ENCODE results near the gene CAPS2.
A peak's percentile ranks its signal among the peaks of the same experiment; 100 is the strongest.

The CAPS2 gene

DNA sequence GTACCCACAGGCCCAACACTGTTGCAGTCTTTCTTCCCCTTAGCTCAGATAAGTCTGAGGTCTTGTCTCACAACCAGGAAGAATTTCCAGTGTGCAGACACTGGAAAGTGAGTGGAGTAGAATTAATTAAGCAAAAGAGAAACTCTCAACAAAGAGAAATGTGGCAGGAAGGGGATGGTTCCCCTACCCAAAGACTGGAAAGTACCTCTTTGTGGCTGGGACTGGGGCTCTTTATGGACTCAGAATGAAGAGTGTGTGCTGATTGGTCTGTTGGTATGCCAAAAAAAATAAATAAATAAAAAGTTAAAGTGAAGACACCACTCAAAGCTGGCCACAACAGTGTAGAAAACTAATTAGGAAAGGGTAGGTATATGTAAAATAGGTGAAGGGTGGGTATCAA, 30.8 kb upstream of the CAPS2 start:
- TF ChIP-seq, protein P1, sequence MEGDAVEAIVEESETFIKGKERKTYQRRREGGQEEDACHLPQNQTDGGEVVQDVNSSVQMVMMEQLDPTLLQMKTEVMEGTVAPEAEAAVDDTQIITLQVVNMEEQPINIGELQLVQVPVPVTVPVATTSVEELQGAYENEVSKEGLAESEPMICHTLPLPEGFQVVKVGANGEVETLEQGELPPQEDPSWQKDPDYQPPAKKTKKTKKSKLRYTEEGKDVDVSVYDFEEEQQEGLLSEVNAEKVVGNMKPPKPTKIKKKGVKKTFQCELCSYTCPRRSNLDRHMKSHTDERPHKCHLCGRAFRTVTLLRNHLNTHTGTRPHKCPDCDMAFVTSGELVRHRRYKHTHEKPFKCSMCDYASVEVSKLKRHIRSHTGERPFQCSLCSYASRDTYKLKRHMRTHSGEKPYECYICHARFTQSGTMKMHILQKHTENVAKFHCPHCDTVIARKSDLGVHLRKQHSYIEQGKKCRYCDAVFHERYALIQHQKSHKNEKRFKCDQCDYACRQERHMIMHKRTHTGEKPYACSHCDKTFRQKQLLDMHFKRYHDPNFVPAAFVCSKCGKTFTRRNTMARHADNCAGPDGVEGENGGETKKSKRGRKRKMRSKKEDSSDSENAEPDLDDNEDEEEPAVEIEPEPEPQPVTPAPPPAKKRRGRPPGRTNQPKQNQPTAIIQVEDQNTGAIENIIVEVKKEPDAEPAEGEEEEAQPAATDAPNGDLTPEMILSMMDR (conservative IDR thresholded peaks at IDR 0.05; ENCODE audit: low read length): no peak
- TF ChIP-seq EZH2phosphoT487 (IDR thresholded peaks at IDR 0.05; ENCODE audit: borderline replicate concordance): no peak
- Histone ChIP-seq H2AFZ (ENCODE audit: low read length) (no peak overlapping the region), H4K20me1 (ENCODE audit: insufficient read depth, low read length, poor library complexity, severe bottlenecking) (no peaks in the 10 kb centered on the region), H3K79me2 (ENCODE audit: insufficient read depth, low read length) (no peaks in the 10 kb centered on the region), H3K9me2 (replicated peaks; ENCODE audit: low read depth, low read length) (no peaks in the 10 kb centered on the region), H3K36me3 (ENCODE audit: insufficient read depth, low read length) (no peaks in the 10 kb centered on the region), H3K4me1 (ENCODE audit: insufficient read depth, low read length, poor library complexity, severe bottlenecking) (no peaks in the 10 kb centered on the region), H3K9ac (ENCODE audit: low read depth, low read length, poor library complexity, severe bottlenecking) (no peak overlapping the region), H3F3A (ENCODE audit: low read depth) (no peaks in the 10 kb centered on the region), H3K4me2 (ENCODE audit: low read depth, low read length, poor library complexity, severe bottlenecking) (no peak overlapping the region), H3K4me3 (ENCODE audit: low read length, poor library complexity, severe bottlenecking) (no peak overlapping the region), H3K9me3 (ENCODE audit: insufficient read depth, low read depth, low read length) (no peaks in the 10 kb centered on the region), H3K27me3 (ENCODE audit: insufficient read depth, low read length, poor library complexity, severe bottlenecking) (no peaks in the 10 kb centered on the region)

DNA sequence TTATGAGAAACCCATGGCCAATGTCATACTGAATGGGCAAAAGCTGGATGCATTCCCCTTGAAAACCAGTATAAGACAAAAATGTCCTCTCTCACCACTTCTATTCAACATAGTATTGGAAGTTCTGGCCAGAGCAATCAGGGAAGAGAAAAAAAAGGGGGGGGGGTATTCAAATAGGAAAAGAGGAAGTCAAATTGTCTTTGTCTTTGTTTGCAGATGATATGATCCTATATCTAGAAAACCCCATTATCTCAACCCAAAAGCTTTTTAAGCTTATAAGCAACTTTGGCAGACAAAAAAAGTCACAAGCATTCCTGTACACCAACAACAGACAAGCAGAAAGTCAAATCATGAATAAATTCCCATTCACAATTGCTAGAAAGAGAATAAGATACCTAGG, 23.9 kb upstream of the CAPS2 start:
- no peak for TF ChIP-seq EZH2phosphoT487 (IDR thresholded peaks at IDR 0.05; ENCODE audit: borderline replicate concordance)
- TF ChIP-seq, protein P1 (conservative IDR thresholded peaks at IDR 0.05; ENCODE audit: low read length): no peak
- Histone ChIP-seq H3K36me3 (ENCODE audit: insufficient read depth, low read length) (no peaks in the 10 kb centered on the region), H3F3A (ENCODE audit: low read depth) (no peaks in the 10 kb centered on the region), H3K4me1 (ENCODE audit: insufficient read depth, low read length, poor library complexity, severe bottlenecking) (peaks cover 14% of the 10 kb centered on the region), H3K79me2 (ENCODE audit: insufficient read depth, low read length) (no peaks in the 10 kb centered on the region), H2AFZ (ENCODE audit: low read length) (no peak overlapping the region), H3K9ac (ENCODE audit: low read depth, low read length, poor library complexity, severe bottlenecking) (no peak overlapping the region), H4K20me1 (ENCODE audit: insufficient read depth, low read length, poor library complexity, severe bottlenecking) (no peaks in the 10 kb centered on the region), H3K4me2 (ENCODE audit: low read depth, low read length, poor library complexity, severe bottlenecking) (no peak overlapping the region), H3K9me2 (replicated peaks; ENCODE audit: low read depth, low read length) (no peaks in the 10 kb centered on the region), H3K9me3 (ENCODE audit: insufficient read depth, low read depth, low read length) (0 out of 2 replicates have a peak, but pooled peaks cover 3% of the 10 kb centered on the region), H3K27me3 (ENCODE audit: insufficient read depth, low read length, poor library complexity, severe bottlenecking) (no peaks in the 10 kb centered on the region), H3K4me3 (ENCODE audit: low read length, poor library complexity, severe bottlenecking) (no peak overlapping the region)

DNA sequence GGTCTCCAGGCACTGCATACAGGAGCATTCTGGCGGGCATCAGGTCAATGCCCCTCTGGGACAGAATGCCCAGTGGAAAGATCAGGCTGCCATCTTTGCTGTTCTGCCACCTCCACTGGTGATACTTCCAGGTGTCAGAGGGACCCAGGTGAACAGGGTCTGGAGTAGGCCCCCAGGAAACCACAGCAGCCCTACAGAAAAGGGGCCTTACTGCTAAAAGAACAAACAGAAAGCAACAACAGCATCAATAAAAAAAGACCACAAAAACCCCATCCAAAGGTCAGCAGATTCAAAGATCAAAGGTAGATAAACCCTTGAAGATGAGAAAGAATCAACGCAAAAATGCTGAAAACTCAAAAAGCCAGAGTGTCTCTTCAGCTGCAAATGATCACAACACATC, 20.3 kb upstream of the CAPS2 start:
- TF ChIP-seq EZH2phosphoT487 (IDR thresholded peaks at IDR 0.05; ENCODE audit: borderline replicate concordance): no peak
- TF ChIP-seq, protein P1 (conservative IDR thresholded peaks at IDR 0.05; ENCODE audit: low read length): no peak
- H3K9me3 ChIP-seq (ENCODE audit: insufficient read depth, low read depth, low read length): 0 out of 2 replicates have a peak, but pooled peaks cover 3% of the 10 kb centered on the region
- H3F3A ChIP-seq (ENCODE audit: low read depth): no peaks in the 10 kb centered on the region
- no peaks in the 10 kb centered on the region for H3K79me2 ChIP-seq (ENCODE audit: insufficient read depth, low read length)
- no peak overlapping the region for H3K9ac ChIP-seq (ENCODE audit: low read depth, low read length, poor library complexity, severe bottlenecking)
- H3K36me3 ChIP-seq (ENCODE audit: insufficient read depth, low read length): no peaks in the 10 kb centered on the region
- H4K20me1 ChIP-seq (ENCODE audit: insufficient read depth, low read length, poor library complexity, severe bottlenecking): no peaks in the 10 kb centered on the region
- peaks cover 14% of the 10 kb centered on the region for H3K4me1 ChIP-seq (ENCODE audit: insufficient read depth, low read length, poor library complexity, severe bottlenecking)
- H3K27me3 ChIP-seq (ENCODE audit: insufficient read depth, low read length, poor library complexity, severe bottlenecking): no peaks in the 10 kb centered on the region
- peak overlapping the region; percentile 20 for H3K4me2 ChIP-seq (ENCODE audit: low read depth, low read length, poor library complexity, severe bottlenecking)
- H3K9me2 ChIP-seq (replicated peaks; ENCODE audit: low read depth, low read length): no peaks in the 10 kb centered on the region
- no peak overlapping the region for H3K4me3 ChIP-seq (ENCODE audit: low read length, poor library complexity, severe bottlenecking)
- no peak overlapping the region for H2AFZ ChIP-seq (ENCODE audit: low read length)
